Pancreas (tissue), 10 donors: ENCODE data around the gene IGLON5. TPM values are rescaled to one million over a fixed set of nuclear protein-coding genes. Genes with fewer than 3 reads are reported as not detected.

Source experiments
- ATAC-seq, 4 donors: fragments of 200-7000 bp; cut with Tn5 transposase; one replicate each; pipeline versions ENCODE4 v1.8.0 to v1.9.1; 2020; ENCODE audit warnings: mild to moderate bottlenecking in 4 of 4, moderate library complexity in 4 of 4
- DNase-seq, 6 donors: peaks; one replicate each; pipeline ENCODE4 v3.0.0-alpha.2; 2020
- FAIRE-seq: peaks from 2 replicates; lab custom pipeline; 2012; peaks lifted over from hg19 to GRCh38; lab: Jason Lieb, UNC
- H3K27ac ChIP-seq, 4 donors: fragments of 200-600 bp; sonication (generic); 1 replicate in 3 of 4; 2 replicates in 1 of 4; pipeline versions ENCODE4 v1.5.0 to v1.8.0; 2020
- H3K27me3 ChIP-seq, 4 donors: fragments of 200-600 bp; one replicate each; pipeline ENCODE4 v1.8.0; 2021
- H3K36me3 ChIP-seq, 3 donors: fragments of 200-600 bp; sonication (generic) in 1 of 3; one replicate each; pipeline versions ENCODE4 v1.5.0 to v1.8.0; 2020 to 2021
- H3K4me1 ChIP-seq, 3 donors: fragments of 200-600 bp; one replicate each; pipeline ENCODE4 v1.8.0; 2021
- H3K4me3 ChIP-seq, 4 donors: fragments of 200-600 bp; sonication (generic) in 2 of 4; one replicate each; pipeline versions ENCODE4 v1.5.0 to v1.8.0; 2020 to 2021
- H3K9me3 ChIP-seq, 4 donors: fragments of 200-600 bp; one replicate each; pipeline ENCODE4 v1.8.0; 2021
- CTCF ChIP-seq, 4 donors: fragments of 200-600 bp; sonication (generic) in 3 of 4; IDR thresholded peaks; one replicate each; pipeline versions ENCODE4 v1.5.0 to v1.8.0; 2021; ENCODE audit warnings: antibody characterized with exemption in 4 of 4
- WGBS, 2 donors: extraction: QIAGEN DNeasy Blood & Tissue Kit; methylation state at CpG; one replicate each; pipeline ENCODE4 v1.1.7; 2013; 5-methylcytosine and 5-hydroxymethylcytosine counted together
- intact Hi-C, 3 donors: fragments of 100-400 bp; cut with DNase I; formaldehyde crosslinking; loops; one replicate each; pipeline versions ENCODE4 v1.11.1 to v1.14.2; 2022
- polyA plus RNA-seq, 2 donors: library from polyadenylated mRNA; stranded (reverse); fragments of 200-250 nt; gene quantifications; one replicate each; pipeline ENCODE4 v1.2.3, GENCODE V29; 2013
- total RNA-seq, 6 donors: library from RNA; stranded (reverse); fragmentation: NEBNext Ultra II Directional in 4 of 6; extraction: Animal tissue kit (Norgen Biotek cat#: 25700) in 4 of 6; gene quantifications; one replicate each; pipeline versions ENCODE4 v1.2.1 to v1.2.4, GENCODE V29; 2021 to 2023
- donor health status: healthy with polysubstance abuse.
- donor health status: DM: no; HTN: no; CAD: no; lungs with moderate emphysema.
- donor health status: DM: no; HTN: no; CAD: no.
- donor health status: control.
- donor health status: control.
- donor health status: Bipolar disorder and iron deficiency.
- donor health status: DM: yes; HTN: yes; CAD: no.
- donor health status: DM: no; HTN: no; CAD: no.
- donor health status: DM: no; HTN: no; CAD: no.
- donor health status: DM: yes; HTN: yes; CAD: no.

The IGLON5 gene
- total and polyA plus RNA-seq, 8 donors, result 0.06 to 0.09 (median 0.07) TPM; not detected in 4

DNA sequence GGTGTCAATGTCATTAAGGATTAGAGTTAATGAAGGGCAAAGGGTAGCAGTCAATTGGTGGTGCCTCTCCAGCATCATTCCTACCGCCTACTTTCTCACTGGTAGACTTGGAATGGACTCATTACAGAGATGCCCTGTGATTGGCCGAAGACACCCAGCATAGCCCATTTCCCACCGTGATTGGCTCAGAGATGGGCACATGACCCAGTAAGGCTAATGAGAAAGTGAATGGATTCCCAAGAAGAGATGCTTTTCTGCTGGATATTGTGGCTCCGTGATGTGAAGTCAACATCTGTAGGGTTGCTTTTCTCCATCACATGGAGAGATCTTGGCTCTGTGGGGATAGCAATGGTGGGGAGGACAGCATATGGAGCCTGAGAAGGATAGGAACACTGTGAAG lies 18.9 kb downstream of the IGLON5 start:
- Histone ChIP-seq H3K27ac (no peak overlapping the region), H3K4me1 (peaks cover 0 to 4% (median 0%) of the 10 kb centered on the region in 3 donors), H3K36me3 (no peaks in the 10 kb centered on the region), H3K9me3 (no peaks in the 10 kb centered on the region), H3K4me3 (no peak overlapping the region), H3K27me3 (peaks cover 0 to 13% (median 3%) of the 10 kb centered on the region in 4 donors)
- TF ChIP-seq CTCF (IDR thresholded peaks at IDR 0.05), result no peak
- no peak for DNase-seq
- intact Hi-C loops, result loop anchor here in 1 of 3 donors (10.0 kb wide), 1 partner anchor 94 kb away; no protein-coding TSS in a partner anchor
- no peak for ATAC-seq
- 85 to 89% methylated on average over 4 of the region's 4 CpGs for WGBS, 2 donors
- no peak for FAIRE-seq

DNA sequence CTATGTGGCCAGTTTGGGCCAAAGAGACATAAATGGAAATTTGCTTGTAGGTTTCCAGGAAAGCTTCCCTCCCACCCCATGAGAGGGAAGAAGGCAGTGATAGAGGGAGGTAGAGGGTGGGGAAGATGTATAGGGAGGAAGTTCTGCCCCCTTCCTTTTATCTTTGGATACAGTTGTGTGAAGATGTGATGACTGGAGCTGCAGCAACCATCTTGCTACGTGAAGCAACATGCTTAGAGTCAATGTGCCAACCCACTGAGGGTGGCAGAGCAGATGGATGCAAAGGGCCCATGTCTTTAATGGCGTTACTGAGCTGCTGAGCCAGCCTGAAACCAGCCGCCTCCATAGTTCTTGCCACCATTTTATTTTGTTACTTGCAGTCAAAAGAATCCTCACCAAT lies 19.7 kb downstream of the IGLON5 start:
- Histone ChIP-seq H3K9me3 (no peaks in the 10 kb centered on the region), H3K36me3 (no peaks in the 10 kb centered on the region), H3K27ac (no peak overlapping the region), H3K4me1 (peaks cover 0 to 4% (median 0%) of the 10 kb centered on the region in 3 donors), H3K4me3 (no peak overlapping the region), H3K27me3 (peaks cover 0 to 13% (median 3%) of the 10 kb centered on the region in 4 donors)
- no peak for FAIRE-seq
- intact Hi-C loops, result loop anchor here in 1 of 3 donors (10.0 kb wide), 1 partner anchor 94 kb away; no protein-coding TSS in a partner anchor
- no peak for DNase-seq
- no peak for ATAC-seq
- 71 to 73% methylated on average over 3 of the region's 3 CpGs for WGBS, 2 donors
- TF ChIP-seq CTCF (IDR thresholded peaks at IDR 0.05), result no peak

GRCh38 chr19:51331716-51332115 lies 20.3 kb downstream of the IGLON5 start:
- H3K27ac ChIP-seq, result no peak overlapping the region
- no peaks in the 10 kb centered on the region for H3K9me3 ChIP-seq
- WGBS, 2 donors, result 68 to 77% methylated on average over 6 of the region's 6 CpGs
- FAIRE-seq (no peak), DNase-seq (no peak), ATAC-seq (no peak)
- H3K36me3 ChIP-seq, result no peaks in the 10 kb centered on the region
- TF ChIP-seq CTCF (IDR thresholded peaks at IDR 0.05), result no peak
- intact Hi-C loops, result loop anchor here in 1 of 3 donors (10.0 kb wide), 1 partner anchor 93 kb away; no protein-coding TSS in a partner anchor
- H3K4me1 ChIP-seq, result peaks cover 0 to 4% (median 0%) of the 10 kb centered on the region in 3 donors
- no peak overlapping the region for H3K4me3 ChIP-seq
- peaks cover 0 to 13% (median 3%) of the 10 kb centered on the region in 4 donors for H3K27me3 ChIP-seq

DNA sequence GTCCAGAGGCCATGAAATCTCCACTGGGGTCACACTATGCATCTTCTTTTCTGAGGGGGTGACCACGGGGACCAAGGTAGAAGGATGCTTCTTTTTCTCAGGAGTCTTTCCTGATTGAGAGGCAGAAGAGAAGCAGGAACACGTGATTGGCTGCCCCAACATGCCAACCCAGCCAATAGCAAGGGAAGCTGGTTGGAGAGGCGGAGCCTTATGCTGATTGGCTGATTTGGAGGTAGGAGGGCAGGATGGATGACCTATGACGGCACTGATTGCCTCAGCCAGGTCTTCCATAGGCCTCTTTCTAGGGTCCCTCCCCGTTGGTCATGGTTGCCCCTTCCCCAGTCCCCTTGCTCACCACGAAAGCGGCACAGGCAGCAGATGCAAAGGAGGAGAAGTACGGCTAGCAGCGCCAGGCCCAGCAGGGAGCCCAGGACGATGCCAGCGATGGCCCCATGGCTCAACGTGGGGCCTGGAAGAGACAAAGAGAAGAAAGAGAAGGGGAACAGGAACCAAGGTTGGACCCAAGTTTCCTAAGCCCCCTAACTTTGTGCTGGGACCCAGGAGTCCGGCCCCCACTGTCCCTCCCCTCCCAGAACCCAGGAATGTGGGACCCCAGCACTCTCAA lies 22.5 kb downstream of the IGLON5 start:
- ATAC-seq, result no peak
- H3K27ac ChIP-seq, result no peak overlapping the region
- intact Hi-C loops, result loop anchor here in 1 of 3 donors (10.0 kb wide), 1 partner anchor 91 kb away; no protein-coding TSS in a partner anchor
- 74 to 83% methylated on average over 13 of the region's 13 CpGs for WGBS, 2 donors
- no peak for TF ChIP-seq CTCF (IDR thresholded peaks at IDR 0.05)
- H3K27me3 ChIP-seq, result no peaks in the 10 kb centered on the region
- no peaks in the 10 kb centered on the region for H3K9me3 ChIP-seq
- FAIRE-seq, result no peak
- no peak for DNase-seq
- H3K4me3 ChIP-seq, result no peak overlapping the region
- no peaks in the 10 kb centered on the region for H3K36me3 ChIP-seq
- no peaks in the 10 kb centered on the region for H3K4me1 ChIP-seq
